Stimulated activated CD8-positive, alpha-beta memory T cell treated with anti-CD3 and anti-CD28 coated beads, Interleukin-15, amount 100 ng/mL, for 24 hours (primary cell): Measurements from ENCODE around the gene NBPF3.

Experiments used
- DNase-seq: peaks from one replicate; pipeline ENCODE4 v3.0.0-alpha.2; 2020; ENCODE audit warnings: low read depth

The NBPF3 gene

GRCh38 chr1:21495225-21495820 lies 55.4 kb downstream of the NBPF3 start:
- no peak for DNase-seq

GRCh38 chr1:21496063-21496462 lies 56.1 kb downstream of the NBPF3 start:
- DNase-seq, result no peak

- DNase-seq, result no peak
Observed at GRCh38 chr1:21496886-21497285, 56.9 kb downstream of the NBPF3 start.

GRCh38 chr1:21497466-21498061 lies 57.6 kb downstream of the NBPF3 start:
- DNase-seq, result no peak

- DNase-seq, result no peak
Observed at GRCh38 chr1:21499283-21499950, 59.5 kb downstream of the NBPF3 start.

- DNase-seq, result no peak
Observed at GRCh38 chr1:21503706-21504377, 63.9 kb downstream of the NBPF3 start.

- no peak for DNase-seq
Observed at GRCh38 chr1:21506804-21507203, 66.9 kb downstream of the NBPF3 start.

- DNase-seq, result no peak
Observed at GRCh38 chr1:21507511-21508270, 67.8 kb downstream of the NBPF3 start.

- peak; percentile 55 for DNase-seq
Observed at GRCh38 chr1:21508580-21509350, 68.8 kb downstream of the NBPF3 start.

GRCh38 chr1:21509351-21510112 lies 69.6 kb downstream of the NBPF3 start, which contains the start of gene ALPL:
ALPL (plus strand) TSS chr1:21509423; CDS start chr1:21554082, 44,659 bp downstream.
- no peak for DNase-seq

- DNase-seq, result no peak
Observed at GRCh38 chr1:21510113-21510493, 70.2 kb downstream of the NBPF3 start.

- DNase-seq, result no peak
Observed at GRCh38 chr1:21510885-21511578, 71.1 kb downstream of the NBPF3 start.

GRCh38 chr1:21511579-21512522 lies 71.9 kb downstream of the NBPF3 start:
- no peak for DNase-seq

GRCh38 chr1:21514245-21514644 lies 74.3 kb downstream of the NBPF3 start:
- no peak for DNase-seq

GRCh38 chr1:21517161-21517589 lies 77.2 kb downstream of the NBPF3 start:
- no peak for DNase-seq

- no peak for DNase-seq
Observed at GRCh38 chr1:21517660-21518480, 77.9 kb downstream of the NBPF3 start.

- no peak for DNase-seq
Observed at GRCh38 chr1:21518774-21519455, 79.0 kb downstream of the NBPF3 start.
